Stimulated activated CD4-positive, alpha-beta T cell treated with anti-CD3 and anti-CD28 coated beads, Interleukin-12 subunit alpha, Interleukin-12 subunit beta, amount 100 ng/mL, for 48 hours (primary cell): ENCODE data around the gene VAC14.

Experiments used
- DNase-seq, 3 donors: peaks; one replicate each; pipeline ENCODE4 v3.0.0-alpha.2; 2020; ENCODE audit warnings: low read depth in 2 of 3, low spot score in 1 of 3

The VAC14 gene

DNA sequence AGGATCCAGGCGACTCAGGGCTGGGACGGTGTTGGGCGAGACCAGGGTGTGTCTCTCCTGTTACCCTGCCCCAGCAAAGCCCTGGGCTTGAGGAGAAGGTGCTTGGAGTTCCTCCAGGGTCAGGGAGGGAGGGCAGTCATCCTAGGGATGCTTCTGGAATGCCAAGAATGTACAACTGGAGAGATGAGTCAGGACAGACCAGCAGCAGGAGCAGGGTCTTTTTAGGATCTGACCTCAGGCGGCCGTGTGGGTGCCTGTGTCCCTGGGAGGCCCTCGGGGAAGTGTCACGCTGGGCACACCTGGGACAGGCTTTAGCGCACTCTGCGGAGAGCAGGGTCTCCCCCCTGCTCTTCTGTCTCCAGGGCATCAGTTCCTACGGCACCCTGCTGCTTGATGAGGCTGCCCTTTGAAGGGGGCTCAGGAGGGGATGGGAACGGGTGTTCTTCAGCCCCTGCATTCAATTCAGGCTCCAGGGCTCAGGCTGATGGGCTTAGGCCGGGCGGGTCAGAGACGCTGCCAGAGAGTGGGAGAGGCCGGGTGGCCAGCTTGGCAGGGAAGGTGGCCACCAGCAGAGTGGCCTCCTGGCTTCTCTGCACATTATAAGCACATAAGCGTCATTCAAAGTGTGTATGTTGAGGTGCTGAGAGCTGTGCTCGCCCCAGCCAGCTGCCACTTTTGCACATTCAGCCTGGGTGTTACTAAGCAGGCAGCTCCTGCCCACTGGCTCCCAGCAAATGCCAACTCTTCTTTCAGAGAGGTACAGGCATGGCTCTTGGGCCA lies 106.7 kb downstream of the VAC14 start:
- no peak for DNase-seq

DNA sequence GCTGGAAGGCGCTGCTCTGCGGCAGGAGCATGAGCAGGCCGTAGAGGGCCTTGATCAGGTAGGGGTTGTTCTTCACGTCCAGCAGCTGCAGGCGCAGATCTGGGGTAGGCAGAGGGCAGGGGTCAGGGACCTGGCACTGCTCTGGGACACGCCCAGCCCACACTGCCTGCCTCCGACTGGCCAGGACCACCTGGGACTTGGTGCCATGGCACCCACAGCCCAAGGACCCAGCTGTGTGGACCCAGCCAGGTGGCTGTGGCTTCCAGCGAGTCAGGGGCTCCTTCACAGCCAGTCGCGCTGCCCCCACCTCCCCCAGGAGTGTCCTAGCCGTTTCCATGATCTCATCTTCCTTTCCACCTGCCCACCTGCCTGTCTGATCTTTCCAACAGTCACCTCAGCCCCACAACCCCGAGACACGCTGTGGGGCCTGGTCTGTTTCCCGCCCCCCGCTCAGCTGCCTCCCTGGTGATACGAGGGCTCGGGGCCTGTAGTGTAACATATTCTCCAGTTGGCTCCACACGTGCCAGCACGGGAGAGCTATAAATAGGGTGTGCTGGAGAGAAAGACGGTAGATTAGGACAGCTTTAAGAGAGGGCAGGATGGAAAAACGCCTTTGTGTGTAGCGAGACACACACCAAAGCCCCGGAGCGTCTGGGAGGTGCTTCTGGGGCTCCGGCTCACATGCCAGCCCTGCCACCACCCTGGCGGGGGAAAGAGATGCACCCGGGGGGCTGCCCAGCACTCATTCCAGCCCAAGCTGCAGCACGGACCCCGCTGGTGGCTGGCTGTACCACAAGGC lies 107.9 kb downstream of the VAC14 start:
- DNase-seq: no peak

DNA sequence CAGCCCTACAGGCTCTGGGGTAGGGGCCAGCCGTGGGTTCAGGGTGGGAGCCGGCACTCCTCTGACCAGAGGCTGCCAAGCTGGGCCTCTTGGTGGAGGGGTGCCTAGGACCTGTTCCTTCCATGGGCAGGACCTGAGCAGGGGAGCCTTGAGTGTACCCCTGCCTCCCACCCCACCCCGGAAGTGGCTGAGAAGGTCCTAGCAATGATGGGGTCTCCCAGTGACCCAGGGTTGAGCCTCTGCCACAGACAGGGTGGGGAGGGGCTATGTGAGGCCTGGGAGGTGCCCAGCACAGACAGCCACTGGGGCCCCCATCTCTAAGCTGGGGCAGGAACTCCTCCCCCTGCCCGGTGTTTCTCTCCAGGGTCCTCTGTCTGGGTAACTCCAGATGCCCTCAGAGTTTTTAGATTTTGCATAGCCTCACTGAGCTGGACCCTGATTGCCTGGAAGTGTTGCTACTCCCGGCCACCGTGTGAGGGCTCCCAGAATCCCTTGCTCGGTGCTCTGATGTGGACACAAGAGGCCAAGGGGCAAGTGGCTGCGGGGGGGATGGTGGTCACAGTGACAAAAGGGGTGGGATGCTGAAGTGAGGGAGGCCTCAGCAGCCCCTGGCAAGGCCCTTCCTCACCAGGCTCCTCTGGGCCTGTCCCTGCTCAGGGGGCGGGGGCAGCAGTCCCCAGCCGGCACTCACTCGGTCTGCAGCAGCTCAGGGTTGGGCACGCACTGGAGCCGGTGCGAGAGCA lies 108.7 kb downstream of the VAC14 start:
- no peak for DNase-seq

DNA sequence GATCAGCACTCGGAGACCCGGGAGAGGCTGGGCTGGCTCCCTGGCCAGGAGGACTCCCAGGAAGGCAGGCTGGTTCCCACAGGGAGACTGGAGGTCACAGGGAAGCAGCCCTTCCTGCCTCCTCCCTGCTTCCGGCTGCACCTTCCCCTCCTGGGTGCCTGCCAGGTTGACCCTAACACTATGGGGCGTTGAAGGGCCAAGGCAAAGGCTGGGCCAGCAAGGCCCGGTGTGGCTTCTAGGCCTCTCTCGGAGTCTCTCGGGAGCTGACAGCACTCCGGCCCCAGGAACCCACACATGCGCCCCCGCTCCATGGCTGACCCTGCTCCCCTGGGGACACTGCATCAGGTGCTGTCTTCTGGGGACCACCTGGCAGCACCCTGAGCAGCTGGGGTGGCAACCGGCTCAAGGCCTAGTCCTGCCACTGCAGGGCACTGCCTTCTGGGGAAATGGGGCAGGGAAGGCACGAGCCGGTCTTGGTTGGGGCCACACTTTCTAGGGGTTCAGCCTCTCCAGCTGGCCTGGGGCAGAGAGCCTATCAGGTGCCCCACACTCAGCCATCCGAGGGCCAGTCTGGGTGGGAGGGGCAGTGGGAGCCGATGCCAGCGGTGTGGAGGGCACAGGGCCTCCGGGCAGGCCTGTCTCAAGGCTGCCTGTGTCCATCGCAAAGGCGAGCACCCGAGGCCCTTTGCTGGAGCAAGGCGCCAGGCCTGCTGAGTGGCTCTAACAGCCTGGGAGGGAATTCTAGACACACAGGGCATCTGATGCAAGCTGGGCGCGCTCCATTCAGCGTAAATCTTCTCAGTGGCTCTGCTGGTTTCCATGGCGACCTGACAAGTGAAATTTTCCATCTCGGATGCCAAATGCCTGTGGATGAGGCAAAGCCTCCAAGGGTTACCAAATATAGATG lies 109.5 kb downstream of the VAC14 start:
- DNase-seq: no peak

DNA sequence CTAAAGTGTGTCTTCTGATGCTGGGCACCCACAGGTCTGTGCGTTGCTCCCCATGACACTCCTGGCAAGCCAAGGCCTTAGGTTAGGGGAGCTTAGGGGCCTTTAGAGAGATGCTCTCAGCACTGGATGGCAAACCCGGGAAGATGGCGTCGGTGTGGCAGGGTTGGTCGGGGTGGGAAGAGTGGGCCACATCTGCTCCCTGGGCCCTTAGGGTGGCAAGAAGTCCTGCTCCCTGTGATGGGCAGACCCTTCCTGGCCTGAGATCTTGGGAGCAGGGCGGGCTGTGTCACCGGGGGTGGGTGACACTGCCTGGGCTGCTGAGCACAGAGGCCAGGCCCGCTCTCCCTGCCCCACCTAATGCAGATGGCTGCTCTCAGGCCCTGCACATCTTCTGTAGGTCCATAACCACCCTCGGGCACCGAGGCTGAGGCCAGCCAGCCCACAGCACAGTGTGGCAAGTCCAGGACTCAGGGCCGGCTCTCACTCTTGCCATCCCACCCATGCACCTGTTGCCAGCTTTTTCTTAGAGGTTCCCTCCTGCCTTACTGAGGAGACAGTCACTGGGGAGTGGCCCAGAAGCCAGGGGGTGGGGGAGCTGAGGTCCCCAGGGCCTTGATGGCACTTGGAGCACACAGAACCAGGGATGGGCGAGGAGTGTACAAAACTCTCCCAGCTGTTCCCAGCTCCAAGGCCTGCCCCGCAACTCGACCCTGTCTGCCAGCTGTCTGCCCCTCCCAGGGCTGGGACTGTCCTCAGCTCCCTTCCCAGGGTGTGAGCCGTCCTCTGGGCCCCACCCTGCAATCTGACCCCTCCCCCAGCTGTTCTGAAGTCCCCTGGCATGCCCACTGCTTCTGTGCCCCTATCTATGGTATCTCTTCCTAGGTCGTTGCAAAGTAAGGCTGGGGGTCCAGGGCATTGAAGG lies 110.7 kb downstream of the VAC14 start:
- no peak for DNase-seq

DNA sequence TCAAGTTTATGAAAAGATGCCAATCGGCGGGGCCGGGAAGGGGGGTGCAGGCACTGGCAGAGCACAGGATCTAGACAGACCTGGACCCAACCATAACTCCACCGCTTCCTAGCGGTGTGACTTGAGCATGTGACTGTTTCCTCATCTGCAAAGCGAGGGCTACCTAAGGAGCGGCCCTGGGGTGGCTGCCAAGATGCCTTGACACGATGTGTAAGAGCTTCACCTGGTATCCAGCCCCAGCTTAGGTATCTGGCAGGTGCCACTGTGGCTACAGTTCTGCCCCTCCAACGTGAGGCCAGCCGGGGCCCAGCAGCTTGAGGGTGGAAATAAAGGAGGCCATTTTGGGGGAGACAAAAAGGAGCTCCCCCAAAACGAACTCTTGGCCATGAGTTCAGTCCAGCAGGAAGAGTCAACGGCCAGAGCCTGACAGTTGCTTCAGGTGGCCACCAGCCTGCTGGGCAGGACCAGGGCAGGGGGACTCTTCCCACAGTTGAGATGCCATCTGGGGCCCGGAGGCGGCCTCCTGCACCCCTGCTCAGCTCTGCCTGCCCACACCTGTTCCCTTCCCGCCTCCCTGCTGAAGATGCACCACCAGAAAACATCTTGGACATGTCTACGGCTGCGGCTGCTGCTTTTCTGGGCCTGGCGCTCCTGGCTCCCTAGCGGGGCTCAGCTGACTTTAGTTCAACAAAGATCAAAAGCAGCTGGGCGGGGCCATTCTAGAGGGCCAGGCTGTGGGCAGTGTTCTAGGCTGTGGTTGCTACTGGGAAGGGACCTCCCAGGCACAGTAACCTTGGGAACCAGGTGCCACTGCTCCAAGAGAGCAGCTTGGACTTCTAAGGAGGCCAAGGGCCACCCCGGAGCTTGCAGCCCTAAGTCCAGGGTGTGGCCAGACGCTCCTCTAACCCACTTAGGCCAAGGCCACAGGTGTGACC lies 111.7 kb downstream of the VAC14 start:
- no peak for DNase-seq

DNA sequence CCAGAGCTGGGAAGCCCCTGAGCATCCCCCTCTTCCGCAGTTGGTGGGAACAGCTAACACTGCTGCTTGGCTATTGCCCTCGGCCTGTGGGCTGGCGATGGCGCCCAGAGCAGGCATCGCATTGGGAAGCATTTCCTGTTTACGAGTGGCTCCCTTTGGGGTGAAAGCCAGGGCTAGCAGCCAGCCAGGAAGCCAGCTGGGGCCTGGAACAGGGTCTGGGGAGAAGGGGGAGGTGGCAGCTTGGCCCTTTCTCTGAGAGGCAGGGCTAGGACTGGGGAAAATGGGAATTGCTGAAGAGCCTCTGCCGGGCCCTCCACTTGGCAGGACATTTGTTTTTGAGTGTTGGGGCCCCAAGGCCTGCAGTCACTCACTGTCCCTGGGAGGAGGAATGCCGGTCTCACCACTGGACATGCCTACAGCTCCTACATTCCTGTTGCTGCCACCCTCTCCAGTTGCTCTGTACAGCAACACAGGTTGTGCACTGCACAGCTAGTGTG lies 112.7 kb downstream of the VAC14 start:
- no peak for DNase-seq

DNA sequence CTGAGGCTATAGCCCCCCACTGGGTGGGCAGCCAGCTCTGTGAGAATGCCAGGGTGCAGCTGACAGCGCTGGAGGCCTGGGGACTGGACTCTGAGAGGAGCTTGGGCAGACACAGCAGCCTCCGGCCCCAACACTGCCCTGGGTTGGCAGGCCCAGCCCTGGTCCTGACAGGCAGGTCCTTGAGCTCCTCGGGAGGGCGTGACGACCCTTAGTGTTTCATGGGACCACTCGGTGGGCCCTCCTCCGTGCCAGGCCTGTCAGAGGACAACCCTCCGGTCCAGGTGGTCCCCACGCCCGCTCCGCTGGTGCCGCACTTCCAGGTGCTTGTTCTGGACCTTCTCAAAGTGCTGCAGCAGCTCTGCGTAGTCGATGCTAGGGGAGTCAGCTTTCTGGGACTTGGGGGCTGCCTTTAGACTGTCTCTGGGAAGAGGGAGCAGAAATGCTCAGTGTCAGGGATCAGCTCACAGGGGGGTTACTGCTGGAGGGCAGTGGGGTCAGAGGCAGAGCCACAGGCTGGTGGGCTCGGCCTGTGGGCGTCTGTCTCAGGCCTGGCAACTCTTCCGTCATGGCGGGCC lies 113.2 kb downstream of the VAC14 start:
- no peak for DNase-seq

DNA sequence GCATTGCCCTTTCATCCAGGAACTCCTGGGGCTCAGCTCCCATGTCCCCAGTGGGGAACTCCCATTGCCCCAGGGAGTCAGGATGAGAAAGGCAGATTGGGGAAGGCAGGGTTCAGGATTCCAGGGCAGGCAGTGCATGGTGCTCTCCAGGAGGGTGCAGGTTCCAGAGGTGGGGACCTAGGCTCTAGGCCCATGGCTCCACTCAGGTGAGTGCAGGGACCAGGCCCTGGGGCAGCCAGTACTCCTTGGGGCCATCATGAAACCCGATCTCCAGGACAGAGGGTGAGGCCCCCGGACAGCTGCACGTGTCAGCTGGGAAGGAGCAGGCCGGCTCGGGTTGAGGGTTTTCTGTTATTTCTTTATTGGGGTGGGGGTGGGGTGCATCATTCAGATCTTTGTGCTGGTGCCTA lies 113.9 kb downstream of the VAC14 start:
- DNase-seq: no peak

DNA sequence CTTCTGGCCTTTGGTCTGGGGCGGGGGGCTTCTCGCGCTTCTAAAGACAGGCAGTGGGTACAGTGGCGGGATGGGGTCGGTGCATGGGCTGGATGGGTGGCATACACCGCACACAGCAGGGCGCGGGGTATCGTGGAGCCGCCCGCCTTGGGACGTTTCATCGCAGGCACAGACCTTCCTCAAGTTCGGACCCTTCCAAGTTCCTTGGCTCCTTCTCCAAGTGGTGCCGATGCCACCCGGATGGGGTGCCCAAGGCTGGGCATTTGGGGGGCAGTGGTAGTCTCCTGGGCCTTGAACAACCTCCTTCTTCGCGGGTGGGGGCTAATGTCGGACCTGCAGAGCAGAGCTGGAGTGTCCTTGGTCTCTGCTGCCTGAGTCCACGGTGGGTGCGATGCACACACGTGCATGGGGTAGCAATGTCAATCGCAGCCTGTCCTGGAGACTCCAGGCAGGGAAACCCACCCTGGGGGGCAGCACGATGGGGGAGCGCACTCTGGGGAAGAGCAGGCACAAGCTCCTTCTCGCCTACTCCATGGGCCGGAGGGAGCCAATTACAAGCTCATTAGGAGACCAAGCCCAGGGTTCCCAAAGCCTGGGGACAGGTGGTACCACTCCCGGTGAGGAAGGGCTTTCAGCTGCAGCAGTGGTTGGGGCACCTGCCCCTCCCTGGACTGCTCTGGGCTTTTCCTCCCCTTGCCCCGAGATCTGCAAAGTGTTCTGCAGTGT lies 114.4 kb downstream of the VAC14 start:
- DNase-seq: no peak

DNA sequence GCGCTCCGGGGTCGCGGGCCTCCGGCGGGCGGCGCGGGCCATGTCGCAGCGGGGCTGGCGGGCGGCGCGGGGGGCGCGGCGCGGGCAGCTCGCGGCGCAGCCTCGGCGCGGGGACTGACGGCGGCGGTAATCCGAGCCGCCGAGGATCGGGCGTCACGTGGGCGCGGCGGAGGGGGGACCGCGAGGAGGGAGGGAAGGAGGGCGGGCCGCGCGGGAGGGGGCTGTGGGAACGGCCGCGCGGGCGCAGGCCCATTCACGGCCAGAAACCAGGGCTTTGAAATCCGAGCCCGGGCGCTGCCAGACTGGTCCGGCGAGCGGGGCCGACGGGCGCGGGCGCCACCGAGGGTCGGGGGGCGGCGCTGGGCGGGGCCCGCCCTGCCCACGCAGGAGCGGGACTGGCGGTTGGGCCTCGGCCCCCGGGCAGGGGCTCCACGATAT lies 115.0 kb downstream of the VAC14 start, which contains the start of gene MTSS2:
TSS of gene MTSS2 (minus strand) at position 116 of the 438 bp plus-strand sequence. CDS start 262 bp downstream, outside the sequence.
- DNase-seq: no peak

DNA sequence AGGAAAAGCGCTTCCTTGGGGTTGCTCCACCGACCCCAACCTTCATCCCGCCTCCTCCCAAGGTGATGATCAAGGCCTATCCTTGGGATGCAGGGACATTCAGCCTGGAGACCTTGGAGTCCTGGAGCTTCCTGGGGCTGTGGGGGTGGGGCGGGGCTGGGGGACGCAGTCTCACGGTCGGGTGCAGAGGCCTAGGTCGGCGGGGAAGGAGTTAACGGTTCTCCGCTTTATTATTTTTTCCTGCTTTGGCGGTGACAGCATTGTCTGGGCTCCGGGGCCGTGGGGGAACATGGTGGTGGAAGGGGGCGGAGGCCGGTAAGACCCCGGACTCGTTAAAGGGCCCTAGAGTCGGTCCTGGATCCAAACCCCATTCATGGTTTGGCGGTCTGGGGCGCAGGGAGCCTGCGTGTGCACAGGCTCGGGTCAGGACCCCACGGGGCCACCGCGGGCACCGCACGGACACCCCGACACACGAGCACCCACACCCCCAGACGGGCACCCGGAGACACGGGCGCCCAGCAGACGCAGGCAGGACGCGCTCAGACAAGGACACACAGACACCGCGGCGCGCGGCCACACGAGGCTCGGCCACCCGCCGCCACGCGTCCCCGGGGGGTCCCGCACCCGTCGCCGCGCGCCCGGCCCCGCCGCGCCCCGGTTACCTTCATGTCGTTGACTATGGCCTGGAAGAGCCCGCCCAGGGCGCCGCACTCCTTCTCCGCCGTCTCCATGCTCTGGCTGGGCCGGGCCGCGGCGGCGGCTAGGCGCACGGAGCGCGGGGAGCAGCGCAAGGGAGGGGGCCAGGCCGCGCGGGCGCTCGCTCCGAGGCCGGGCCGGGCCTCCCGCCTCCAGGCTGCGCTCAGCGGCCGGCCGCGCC lies 115.7 kb downstream of the VAC14 start:
- no peak for DNase-seq

DNA sequence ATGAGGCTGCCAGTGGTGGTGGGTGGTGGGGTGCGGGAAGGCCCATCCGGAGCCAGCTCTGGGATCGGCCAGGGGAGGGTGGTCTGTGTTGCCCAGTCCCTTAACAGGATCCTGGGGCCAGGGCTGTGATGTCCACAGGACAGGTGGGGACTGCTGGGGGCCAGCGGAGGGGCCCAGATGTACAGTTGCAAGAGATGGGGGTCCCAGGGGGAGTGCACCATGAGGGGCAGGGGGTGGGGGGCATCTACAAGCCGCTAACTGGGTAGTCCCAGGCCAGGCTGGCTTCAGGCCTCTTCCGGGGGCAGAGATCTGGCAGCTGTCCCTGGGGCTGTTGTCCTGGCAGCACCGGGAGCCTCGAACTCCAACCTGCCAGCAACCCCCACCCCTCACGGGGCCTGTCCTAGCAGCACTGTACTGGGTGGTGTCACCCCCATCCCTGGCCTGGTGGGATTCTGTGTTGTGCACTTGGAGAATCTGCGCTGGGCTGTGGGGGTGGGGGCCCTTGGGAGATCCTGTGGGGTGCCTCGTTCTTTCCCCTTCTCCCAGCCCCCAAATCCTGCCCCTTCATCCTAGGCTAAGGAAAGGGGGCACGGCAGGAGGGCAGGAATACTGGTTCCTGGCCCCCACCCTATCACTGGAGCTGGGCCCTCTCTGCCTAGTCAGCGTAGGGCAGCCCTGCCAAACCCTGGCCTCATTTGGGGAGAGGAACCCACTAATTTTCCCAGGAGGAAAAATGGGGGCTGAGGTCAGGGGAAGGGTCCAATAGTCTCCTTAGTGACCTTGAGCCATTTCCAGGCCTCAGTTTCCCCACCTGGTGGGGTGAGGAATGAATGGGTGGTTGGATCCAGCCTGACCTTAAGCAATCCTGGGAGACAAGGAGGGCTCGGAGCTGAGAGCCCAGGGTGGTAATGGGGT lies 116.6 kb downstream of the VAC14 start:
- DNase-seq: no peak

DNA sequence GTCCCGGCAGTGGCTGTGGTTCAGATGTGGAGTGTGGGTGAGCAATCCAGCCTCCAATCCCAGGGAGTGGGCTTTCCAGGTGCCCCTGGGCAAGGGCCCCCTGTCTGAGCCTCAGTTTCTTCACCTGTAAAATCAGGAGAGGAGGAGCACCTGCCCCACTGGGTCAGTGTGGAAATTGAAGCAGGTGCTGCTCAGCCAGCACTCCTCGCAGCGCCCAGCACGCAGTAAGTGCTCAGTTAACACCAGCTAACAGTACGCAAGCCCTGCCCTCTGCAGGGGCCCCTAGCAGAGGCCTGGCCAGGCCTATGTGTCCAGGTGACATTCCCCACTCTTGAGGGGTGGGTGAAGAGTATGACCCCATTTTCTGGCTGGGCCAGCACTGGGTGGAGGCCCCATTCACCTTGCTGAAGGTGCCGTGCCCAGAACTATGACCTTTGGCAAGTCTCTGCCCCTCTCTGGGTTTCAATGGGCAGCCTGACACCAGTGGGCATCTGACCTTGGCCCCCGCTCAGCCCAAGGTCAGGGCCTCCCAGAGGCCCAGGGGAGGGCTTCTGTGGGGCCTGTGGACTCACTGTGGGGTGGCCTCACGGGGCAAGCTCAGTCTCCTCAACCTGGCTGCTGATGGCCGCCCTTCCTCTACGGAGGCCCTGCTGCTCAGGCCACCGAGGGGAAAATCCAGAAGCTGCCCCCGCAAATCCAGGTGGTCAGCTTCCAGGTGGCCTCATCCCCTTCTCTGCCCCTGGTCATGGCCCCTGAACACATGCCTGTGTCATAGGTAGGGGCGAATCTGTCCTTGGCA lies 117.6 kb downstream of the VAC14 start:
- no peak for DNase-seq
